ENCODE measurements around the gene CLBA1.

- no peak for TF ChIP-seq CTCF (IDR thresholded peaks at IDR 0.05)
- TF ChIP-seq EZH2 (IDR thresholded peaks at IDR 0.05): no peak
- TF ChIP-seq EZH2phosphoT487 (IDR thresholded peaks at IDR 0.05): no peak
Observed at GRCh38 chr14:104966261-104966865, 19.2 kb upstream of the CLBA1 start.
